Measurements from ENCODE around the gene CARMIL1.

CARMIL1 gene

DNA sequence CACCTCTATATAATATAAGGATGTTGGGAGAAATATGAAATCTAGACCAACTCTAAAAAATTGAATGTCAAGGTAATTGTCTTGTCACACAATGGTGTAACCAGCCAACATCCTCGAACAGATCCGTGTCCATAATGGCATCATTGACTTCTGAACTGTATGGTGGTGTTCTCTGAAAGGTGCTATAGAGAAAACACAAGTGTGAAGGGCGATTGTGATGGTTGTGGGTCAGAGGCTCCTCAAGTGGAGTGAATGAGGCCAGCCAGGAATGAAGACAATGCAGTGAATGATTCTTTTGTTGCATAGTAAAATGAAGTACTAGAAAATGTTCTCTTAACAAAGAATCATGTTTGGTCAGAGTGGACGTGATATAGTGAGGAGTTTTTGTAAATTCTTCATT lies 58.3 kb downstream of the CARMIL1 start:
- DNase-seq = no peak

DNA sequence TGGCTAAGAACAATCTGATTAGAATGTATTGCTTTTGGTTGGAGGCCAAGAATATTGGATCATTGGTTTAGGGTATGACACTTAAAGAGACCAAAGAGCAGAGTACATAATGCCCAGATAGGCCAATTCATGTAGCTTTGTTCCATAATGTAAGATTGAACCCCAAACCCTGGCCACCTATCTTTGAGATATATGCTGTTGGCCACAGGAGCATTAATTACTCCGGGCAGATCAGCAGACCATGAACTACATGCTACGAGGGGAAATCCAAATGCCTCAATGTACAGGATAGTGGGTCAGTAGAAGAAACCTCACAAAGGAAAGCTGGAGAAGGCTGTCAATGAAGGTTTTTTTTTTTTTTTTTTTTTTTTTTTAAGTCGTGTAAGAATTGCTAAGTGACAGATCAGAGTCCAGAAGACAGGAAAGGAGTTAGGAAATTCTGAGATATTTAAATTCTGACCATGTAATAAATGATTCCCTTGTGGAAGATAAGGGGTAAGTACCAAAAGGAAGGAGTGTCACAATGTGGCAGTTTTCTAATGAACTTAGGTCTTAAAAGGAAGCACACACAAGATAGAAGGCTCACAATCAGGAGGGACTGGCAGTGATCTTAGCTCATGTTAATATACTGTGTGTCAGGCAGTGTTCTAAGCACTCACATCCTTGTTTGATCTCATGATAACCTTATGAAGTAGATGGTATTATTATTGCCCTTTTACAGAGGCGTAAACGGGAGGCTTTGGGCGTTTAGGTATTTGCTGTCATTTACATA lies 61.4 kb downstream of the CARMIL1 start:
- DNase-seq = no peak

DNA sequence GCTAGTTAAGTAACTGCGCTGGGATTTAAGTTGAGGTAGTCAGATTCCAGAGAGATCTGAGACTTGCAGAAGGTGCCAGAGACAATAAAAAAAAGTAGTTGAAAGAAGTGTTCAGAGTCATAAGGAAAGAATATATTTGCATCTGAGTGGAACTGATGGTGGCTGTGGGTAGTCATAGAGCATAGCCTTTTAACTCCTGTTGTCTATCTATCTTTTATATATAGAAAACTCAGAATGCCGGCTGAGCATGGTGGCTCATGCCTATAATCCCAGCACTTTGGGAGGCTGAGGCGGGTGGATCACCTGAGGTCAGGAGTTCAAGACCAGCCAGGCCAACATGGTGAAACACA lies 62.0 kb downstream of the CARMIL1 start:
- DNase-seq = no peak

DNA sequence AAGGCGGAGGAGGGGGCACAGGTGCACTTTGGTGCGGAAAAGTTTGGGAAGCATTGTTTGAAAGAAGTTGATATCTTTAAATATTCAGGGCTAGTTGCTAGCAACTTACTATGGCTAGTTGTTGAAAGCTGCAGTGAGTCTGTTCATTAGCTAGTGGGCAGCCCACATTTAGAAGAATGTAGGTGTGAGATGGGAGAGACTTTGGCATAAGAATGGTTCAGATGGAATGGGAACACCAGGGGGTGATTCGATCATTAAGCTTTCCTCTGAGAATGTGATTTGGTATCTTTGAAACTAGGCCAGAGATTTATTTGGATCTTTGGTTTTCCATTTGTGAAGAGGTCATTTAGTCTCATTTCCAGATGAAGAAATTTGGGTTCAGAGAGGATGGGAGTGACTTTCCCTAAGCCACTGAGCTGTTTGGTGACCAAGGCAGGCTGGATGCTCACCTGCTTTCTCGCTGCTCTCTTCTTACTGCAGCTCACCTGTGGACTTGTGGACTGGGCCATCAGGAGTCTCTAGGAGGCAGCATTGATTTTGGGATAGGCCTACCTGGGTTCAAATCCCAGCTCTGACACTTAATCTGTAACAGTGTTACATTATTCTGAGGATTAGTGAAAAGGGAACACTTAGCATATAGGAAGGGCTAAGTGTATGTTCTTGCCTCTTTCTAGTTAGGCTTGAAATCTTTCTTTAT lies 62.9 kb downstream of the CARMIL1 start:
- DNase-seq = no peak

DNA sequence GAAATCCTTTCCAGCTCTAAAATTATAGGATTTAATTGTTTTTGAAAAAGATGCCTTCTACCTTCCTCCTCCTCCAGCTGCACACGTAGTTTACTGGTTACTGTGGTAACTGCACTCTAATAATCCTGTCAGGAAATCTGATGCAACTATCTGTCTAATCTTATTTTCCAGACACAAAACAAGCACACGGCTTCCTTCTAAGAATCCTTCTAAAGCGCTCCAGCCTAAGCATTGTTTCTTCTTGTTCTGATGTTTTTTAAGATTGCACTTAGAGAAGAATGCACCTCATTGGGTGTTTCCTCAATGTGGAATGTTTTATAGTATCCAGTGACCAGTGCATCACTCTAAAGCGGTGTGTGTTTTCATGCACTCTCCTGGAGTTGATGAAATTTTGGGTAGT lies 63.6 kb downstream of the CARMIL1 start:
- peak in 1 of 2 experiments; percentile 55 for DNase-seq

DNA sequence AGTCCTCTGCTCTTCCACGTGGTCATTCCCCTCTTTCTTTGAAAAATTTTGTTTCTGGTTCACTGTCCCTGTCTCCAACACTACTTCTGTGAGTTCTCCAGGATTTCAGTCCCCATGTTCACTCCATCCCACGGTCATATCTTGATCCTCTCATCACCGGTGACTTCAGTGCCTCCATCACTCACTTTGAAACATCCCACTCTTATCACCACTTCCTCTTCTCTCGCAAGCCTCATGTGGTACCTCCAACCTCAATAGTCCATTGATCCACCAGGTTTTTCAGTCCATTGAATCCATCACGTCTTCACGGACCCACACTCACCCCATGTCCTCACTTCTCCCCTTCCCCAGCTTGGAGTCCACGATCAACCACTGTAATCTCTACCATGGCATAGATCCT lies 64.8 kb downstream of the CARMIL1 start:
- DNase-seq = no peak

DNA sequence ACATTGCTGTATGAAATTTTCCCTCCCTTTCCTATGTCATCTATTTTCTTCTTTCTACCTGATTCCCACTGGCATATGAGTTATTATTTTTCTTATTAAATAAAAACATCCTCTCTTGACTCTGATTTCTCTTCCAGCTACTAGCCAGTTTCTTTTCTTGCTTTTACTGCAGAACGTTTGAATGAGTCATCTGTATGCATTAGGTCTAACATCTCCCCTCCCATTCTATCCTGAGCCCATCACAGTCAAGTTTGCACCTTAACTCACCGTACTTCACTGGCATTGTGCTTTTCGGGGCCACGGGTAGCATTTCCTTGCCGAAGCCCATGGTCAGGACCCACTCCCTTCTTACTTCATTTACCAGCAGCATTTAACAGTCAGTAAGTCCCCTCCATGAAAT lies 65.7 kb downstream of the CARMIL1 start:
- no peak for DNase-seq

DNA sequence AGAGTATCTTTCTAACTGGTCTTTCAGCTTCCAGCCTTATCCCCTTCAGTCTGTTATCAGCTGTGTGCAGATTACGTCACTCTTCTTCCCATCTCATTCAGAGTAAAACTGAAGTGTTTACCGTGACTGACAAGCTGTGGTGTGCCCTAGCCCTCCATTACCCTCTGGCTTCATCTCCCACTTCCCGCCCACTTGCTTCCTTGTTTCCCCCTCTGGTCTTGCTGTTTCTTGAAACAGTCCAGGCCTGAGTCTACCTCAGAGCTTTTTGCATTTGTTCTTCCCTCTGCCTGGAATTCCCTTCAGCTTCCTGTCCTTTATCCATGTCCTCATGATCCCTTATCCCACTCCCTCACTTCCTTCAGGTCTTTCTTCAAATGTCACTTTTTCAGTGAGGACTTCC lies 66.9 kb downstream of the CARMIL1 start:
- DNase-seq = no peak

DNA sequence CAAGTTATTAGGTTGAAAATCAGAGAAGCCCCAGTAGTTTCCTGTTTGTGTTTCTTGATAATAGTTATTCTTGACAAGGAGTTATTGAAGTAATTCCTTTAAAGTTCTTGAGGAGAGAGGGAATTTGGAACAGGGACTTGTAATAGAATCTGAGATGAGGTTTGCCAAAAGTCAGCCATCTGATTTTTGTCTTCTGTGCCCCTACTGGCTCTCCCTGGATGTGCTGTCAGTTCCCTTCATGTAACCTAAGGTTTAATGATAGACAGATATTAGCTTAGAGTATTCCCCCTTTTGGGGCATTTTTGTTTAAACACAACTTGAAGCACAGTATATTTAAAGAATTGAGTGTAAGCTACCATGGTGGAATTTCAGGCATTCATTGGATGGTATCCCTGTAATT lies 71.4 kb downstream of the CARMIL1 start:
- no peak for DNase-seq

DNA sequence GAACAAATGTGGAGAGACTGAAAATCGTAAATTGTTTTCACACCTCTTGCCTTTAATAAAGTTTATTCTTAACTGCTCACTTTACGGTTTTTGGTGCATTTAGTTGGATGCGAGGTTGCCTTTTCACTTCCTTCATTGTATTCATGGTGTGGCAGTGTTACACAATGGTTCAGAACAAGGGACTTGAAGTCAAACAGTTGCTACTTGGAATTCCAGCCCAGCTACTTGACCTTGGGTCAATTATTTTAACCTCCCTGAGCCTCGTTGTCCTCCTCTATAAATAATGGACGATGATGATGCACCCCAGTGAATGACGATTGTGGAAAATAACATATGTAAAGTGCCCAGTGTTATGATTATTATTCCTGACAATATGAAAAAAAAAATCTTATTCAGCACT lies 72.3 kb downstream of the CARMIL1 start:
- DNase-seq = no peak

DNA sequence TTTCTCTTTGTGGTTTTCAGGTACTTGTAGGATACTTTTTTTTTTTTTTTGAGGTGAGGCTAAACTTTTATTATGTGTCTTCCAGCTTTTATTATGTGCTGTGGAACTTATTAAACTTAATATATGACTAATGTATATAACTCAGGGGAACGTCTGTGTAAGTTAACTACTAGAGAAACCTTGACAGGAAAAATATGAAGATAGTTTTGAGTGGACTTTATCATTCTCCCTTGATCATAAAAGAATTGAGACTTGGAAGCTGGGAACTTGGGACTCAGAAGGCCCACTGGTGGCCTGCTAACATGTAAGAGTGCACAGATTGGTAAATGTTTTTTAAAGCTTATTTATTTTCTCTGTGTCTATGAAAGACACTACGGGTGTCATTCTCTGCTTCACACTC lies 73.1 kb downstream of the CARMIL1 start:
- DNase-seq = no peak

DNA sequence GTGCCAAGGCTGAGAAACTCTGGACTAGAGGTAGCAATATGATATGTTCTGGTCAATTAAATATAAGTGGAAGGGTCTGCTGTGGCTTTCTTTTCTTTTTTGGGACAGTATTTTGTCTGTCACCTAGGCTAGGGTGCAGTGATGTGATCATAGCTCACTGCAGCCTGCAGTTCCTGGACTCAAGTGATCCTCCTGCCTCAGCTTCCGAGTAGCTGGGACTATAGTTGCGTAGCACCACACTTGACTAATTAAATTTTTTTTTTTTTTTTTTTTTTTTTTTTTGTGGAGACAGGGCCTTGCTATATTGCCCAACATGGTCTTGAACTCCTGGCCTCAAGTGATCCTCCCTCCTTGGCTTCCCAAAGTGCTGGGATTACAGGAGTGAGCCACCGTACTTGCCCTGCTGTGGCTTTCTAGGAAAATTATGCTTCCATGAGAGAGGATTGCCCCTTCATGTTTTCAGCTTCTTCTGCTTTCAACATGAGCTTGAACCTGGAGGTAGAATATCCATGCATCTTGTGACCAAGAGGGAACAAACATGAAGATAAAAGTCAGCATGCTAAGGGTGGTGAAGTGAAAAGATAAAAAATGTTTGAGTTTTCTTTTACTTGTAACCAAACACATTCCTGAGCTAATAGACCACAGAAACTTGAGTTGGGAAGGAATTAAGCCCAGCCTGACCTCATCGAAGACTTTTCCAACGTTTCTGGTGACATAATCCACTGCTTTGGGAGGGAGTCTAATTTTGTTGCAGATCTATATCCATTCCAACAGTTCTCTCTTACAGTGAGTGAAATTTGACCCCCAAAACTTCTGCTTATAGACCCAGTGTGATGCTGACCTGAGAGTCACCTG lies 75.1 kb downstream of the CARMIL1 start:
- no peak for DNase-seq

DNA sequence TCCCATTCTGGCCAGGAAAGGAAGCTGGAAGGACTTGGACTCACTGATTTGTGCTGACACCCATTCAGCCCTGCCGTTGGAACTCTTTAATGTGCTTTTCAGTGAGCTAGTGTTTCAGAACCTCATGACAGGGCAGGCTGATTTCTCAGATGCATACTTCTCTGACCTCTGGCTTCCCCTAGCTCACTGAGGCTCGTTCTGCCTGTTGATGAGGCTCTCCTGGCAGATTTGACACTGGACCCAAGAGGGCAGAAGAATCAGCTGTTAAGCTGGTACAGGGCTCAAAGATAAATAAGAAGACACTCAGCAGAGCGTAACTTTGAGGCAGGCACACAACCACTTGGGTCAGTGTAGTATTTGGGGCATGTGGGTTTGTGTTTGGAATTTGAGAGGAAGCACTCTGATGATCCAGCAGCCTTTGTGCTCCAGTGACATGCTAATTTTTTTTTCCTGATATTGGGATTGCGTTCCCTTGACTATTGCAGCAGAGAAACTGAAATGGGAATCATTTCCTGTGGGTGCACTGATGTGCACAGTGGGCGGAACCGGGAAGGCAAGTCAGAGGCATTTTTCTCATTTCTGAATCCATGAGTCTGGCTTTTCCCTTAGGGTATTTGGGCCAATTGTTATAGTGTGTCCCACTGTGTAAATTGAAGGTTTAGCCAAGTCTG lies 80.2 kb downstream of the CARMIL1 start:
- DNase-seq = no peak

DNA sequence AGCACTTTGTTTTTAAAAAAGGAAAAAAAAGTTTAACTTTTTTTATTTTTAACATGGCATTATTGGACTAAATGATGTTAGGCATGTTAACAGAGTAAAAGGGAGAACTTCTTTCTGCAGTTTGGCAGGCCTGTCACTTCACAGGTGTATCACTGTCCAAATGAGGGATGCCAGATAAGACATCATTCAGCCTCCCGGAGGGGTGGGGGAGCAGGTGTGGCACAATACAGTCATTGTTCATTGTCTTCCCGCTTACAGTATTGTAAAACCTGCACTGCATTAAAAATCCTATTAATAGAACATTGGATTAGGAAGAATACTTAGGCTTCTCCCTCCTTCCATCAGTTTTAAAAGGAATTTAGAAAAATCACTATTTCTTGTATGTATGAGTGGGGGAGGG lies 80.7 kb downstream of the CARMIL1 start:
- no peak for DNase-seq

DNA sequence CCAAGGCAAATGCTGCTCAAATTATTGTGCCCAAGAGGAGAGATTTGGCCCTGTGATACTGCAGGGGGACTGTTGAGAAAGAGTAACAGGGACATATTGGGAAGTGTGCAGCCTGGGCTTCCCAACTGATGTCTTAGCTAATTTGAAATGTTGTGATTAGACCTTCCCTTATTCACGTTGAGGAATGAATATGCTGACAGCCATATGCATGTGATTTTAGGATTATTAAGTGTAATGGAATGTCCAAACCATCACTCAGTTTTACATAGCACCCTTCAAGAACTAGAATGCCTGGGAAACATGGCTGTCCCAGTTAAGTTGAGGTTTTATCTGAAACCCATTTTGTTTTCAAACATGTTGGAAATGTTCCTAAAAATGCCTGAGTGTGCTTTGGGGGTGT lies 81.4 kb downstream of the CARMIL1 start:
- DNase-seq = no peak

DNA sequence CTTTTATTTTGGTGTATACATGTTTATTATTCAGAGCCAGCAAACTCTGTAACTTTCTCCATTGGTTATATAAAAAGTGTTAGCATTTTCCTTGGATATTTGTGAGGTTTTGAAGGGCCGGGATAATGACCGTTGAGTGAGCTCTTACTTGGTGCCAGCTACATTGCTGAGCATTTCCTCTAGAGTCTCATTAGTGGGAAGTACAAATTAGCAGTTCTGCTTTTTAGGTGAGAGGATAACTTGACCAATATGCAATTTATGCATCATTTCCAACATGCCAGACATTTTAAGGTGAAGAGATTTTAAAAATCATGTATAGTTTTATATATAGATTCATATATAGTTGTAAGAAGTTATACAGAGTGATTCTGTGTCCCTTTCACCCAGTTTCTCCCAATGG lies 84.3 kb downstream of the CARMIL1 start:
- DNase-seq = no peak

DNA sequence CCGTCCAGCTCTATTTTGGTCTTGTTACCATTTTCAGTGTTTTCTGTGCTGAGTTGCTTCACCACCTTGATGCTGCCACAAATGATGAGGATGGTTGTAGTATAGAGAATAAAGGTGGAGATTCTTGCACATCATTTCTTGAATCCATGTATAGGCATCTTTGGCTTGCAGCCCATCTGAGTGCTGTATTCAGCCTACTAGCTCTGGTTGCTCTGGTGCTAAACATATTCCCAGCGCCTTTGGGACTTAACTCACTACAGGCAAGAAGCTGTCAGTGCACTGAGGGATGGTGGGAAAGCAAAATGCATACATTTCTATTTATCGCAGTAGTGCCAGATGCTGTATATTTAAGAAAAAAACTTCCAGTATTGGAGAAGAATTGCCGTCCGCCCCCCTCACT lies 86.0 kb downstream of the CARMIL1 start:
- DNase-seq = no peak

DNA sequence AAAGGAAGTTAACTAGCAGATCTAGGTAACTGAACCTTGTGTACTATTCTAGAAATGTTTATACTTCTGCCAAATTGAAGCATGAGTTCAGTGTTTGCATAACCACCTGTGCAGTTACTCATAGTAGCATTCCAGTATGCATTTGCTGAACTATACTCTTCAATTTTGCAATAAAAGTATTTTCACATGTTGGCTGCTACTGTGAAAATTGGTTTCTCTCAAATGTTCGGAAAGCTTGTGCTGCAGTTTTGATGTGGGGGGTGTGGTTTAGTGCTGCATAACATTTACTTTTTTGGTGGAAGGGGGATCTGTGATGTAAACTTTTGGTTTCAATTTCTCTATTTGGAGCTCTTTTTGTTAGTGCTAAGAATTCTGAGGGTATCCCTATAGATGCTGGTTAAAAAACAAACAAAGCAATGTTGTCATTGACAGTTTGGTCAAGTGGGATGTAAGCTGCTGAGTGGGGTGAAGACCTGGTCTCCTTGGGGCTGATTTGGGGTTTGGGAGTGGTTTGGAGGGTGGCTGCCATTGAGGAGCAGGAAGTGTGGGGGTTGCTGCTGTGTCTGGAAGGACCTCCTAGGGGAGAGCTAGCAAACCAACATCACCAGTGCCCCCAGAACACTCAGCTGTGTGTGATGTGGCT lies 87.8 kb downstream of the CARMIL1 start:
- DNase-seq = no peak

DNA sequence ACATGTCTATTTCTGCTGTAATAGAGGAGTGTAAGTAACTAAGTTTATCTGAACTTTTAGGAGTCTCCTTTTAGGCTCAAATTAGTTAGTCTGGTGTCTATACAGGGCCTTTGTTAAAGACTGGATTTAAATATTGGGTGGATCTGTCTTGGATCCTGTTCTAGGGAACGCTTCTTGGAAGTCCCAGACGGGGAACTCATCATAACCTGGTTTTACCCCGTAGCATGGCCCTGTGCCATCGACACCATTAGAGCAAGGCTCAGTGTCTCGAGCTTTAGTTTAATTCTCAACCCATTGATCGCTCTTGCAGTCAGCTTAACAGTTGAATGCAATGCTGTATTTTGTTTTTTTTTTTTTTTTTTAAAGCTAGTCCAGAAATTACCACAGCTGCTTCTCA lies 89.9 kb downstream of the CARMIL1 start:
- no peak for DNase-seq

DNA sequence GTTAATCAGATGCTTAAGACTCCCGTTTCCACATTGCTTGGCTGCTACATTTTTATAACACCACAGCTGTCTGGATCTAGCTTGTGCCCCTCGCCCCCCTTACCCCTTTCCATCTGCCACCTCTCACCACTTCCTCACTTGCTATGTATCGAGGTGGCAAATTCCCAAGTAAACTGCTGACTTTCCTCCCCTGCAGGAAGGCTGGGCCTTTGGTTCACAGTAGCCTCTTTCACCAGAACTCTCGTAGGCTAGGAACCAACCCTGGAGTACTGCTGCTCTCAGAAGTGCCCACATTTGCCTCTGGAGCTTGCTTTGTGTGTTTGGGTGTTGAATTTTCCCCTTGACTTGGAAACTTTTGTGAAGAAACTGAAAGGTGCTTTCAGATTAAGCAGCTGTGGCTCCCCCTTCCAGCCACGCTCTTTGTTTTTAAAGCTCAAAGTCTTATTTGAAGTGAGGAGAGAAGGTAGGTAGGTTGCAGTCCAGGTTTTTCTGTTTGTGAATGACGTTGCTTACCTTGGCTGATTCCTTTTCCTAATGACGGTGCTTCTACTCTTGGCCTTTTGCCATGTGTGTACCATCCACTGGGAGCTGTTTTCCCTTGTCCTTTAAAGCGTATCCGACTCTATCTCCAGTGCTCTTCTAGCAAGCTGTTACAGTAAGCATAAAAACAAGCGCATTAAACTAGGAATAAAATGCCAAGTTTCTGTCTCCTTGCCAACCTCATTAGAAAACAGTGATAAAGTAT lies 90.4 kb downstream of the CARMIL1 start:
- DNase-seq = peak; percentile 95 to 96

DNA sequence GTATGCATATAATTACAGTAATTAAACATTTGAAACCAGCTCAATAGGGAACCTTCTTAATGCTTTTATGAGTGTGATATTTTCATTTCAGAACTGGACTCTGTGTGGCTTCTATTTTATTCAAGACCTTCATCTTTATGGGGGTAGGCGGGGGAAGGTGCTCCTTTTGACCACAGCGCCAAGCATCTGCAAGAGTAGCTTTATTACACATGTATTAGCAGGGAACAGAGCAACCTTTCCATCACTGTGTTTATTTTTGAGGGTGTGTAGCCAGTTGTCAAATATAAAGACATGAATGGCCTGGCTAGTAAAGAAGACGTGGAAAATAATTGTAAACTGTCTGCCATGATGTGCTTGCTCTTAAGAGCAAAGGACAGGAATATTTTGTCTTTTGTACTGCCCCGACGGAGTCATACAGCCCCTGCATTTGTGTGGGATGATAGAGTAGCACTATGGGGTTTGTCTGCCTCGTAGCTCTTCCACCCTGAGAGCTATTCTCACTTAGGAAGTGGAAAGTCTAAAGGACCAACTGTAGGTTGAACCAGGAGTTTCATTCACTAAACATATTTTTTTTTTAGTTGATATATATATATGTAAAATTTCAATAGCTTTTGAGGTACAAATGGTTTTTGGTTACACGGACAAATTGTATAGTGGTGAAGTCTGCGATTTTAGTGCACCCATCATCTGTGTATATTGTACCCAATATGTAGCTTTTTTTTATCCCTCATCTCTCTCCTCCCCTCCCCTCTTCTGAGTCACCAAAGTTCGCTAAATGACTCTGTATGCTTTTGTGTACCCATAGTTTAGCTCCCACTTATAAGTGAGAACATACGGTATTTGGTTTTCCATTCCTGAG lies 91.2 kb downstream of the CARMIL1 start:
- peak in 1 of 2 experiments; percentile 26 for DNase-seq
